WI38 (cell line): Measurements from ENCODE around the gene C3orf18.

Source experiments
- H3K4me3 ChIP-seq: 2 replicates; pipeline ENCODE4 v1.5.1; 2011; ENCODE audit warnings: low read depth, mild to moderate bottlenecking, control low read depth, low read length
- CTCF ChIP-seq: IDR thresholded peaks from 2 replicates; pipeline ENCODE4 v1.5.1; 2012; ENCODE audit warnings: low read depth, mild to moderate bottlenecking, control low read depth, low read length

Gene C3orf18

GRCh38 chr3:50591196-50591741, 23.7 kb upstream of the C3orf18 start:
- no peak overlapping the region for H3K4me3 ChIP-seq
- TF ChIP-seq CTCF, result no peak

- TF ChIP-seq CTCF, result no peak
- H3K4me3 ChIP-seq, result no peak overlapping the region
Observed at GRCh38 chr3:50588759-50589433, 21.3 kb upstream of the C3orf18 start.

- no peak overlapping the region for H3K4me3 ChIP-seq
- no peak for TF ChIP-seq CTCF
Observed at GRCh38 chr3:50587806-50588758, 20.5 kb upstream of the C3orf18 start.

- no peak for TF ChIP-seq CTCF
- no peak overlapping the region for H3K4me3 ChIP-seq
Observed at GRCh38 chr3:50587373-50587772, 19.8 kb upstream of the C3orf18 start.

- H3K4me3 ChIP-seq, result no peak overlapping the region
- TF ChIP-seq CTCF, result no peak
Observed at GRCh38 chr3:50586763-50587070, 19.2 kb upstream of the C3orf18 start.

GRCh38 chr3:50585919-50586762, 18.6 kb upstream of the C3orf18 start:
- H3K4me3 ChIP-seq, result no peak overlapping the region
- no peak for TF ChIP-seq CTCF
